Measurements from ENCODE around the gene INTS11.

INTS11 gene

GRCh38 chr1:1291548-1292441, 32.7 kb downstream of the INTS11 start (continued):
- TF ChIP-seq OVOL3 (tag by site-specific recombination; IDR thresholded peaks at IDR 0.05) (no peak), ZNF629 (tag by site-specific recombination; IDR thresholded peaks at IDR 0.05) (no peak), GLIS1 (tag by site-specific recombination; IDR thresholded peaks at IDR 0.05) (peak; percentile 73), PRDM10 (tag by site-specific recombination; IDR thresholded peaks at IDR 0.05) (peak; percentile 97), GLIS2 (tag by site-specific recombination; IDR thresholded peaks at IDR 0.05) (peak; percentile 62), GLI4 (tag by site-specific recombination; IDR thresholded peaks at IDR 0.05) (no peak), ZSCAN4 (tag by site-specific recombination; IDR thresholded peaks at IDR 0.05) (no peak), ZBTB7A (tag by site-specific recombination; IDR thresholded peaks at IDR 0.05; ENCODE audit: low read depth) (peak; percentile 60; the same call in 1 of the 2 replicates), ATF2 (tag by site-specific recombination; IDR thresholded peaks at IDR 0.05; ENCODE audit: low read depth) (no peak), ZNF623 (tag by site-specific recombination; IDR thresholded peaks at IDR 0.05) (no peak), ZNF558 (tag by site-specific recombination; IDR thresholded peaks at IDR 0.05) (no peak), ZNF513 (tag by site-specific recombination; IDR thresholded peaks at IDR 0.05) (no peak), ZNF132 (tag by site-specific recombination; IDR thresholded peaks at IDR 0.05; ENCODE audit: borderline replicate concordance) (no peak), ELK4 (IDR thresholded peaks at IDR 0.05; ENCODE audit: borderline replicate concordance, low read depth, low read length) (no peak), SALL2 (tag by site-specific recombination; IDR thresholded peaks at IDR 0.05; ENCODE audit: borderline replicate concordance) (no peak), ZNF354C (tag by site-specific recombination; IDR thresholded peaks at IDR 0.05; ENCODE audit: borderline replicate concordance, low read depth) (no peak), ZNF280D (tag by site-specific recombination; IDR thresholded peaks at IDR 0.05) (no peak), ZBTB8A (tag by site-specific recombination; IDR thresholded peaks at IDR 0.05) (peak; percentile 41; the same call in 1 of the 2 replicates), ZNF670 (tag by site-specific recombination; IDR thresholded peaks at IDR 0.05; ENCODE audit: low read depth) (no peak), ZNF530 (tag by site-specific recombination; IDR thresholded peaks at IDR 0.05; ENCODE audit: low read depth) (no peak), ZNF2 (tag by site-specific recombination; IDR thresholded peaks at IDR 0.05) (peak; percentile 94), ZNF266 (tag by site-specific recombination; IDR thresholded peaks at IDR 0.05; ENCODE audit: low read depth) (no peak), ZNF776 (tag by site-specific recombination; IDR thresholded peaks at IDR 0.05; ENCODE audit: borderline replicate concordance) (no peak), ZBTB26 (tag by site-specific recombination; optimal IDR thresholded peaks at IDR 0.05) (no peak), ZNF830 (tag by site-specific recombination; IDR thresholded peaks at IDR 0.05; ENCODE audit: low read depth) (no peak)

Data from HEK293 (cell line).